A673 (cell line): ENCODE data around the gene TP53I13.

ENCODE experiments used
- EZH2 ChIP-seq: fragments of 200-600 bp; sonication (generic); IDR thresholded peaks from 2 replicates; pipeline ENCODE4 v1.6.1; 2017; ENCODE audit warnings: borderline replicate concordance, low read depth, mild to moderate bottlenecking, mixed read lengths, antibody characterized with exemption, low read length; ENCODE audit not compliant: poor library complexity, severe bottlenecking
- TF ChIP-seq, protein P1 (sequence below): fragments of 300-800, 200-600 bp; sonication (generic); conservative IDR thresholded peaks from 2 replicates; pipeline ENCODE4 v1.5.1; 2017; ENCODE audit warnings: low read depth, mild to moderate bottlenecking, antibody characterized with exemption, low read length, moderate library complexity, mixed read lengths

DNA sequence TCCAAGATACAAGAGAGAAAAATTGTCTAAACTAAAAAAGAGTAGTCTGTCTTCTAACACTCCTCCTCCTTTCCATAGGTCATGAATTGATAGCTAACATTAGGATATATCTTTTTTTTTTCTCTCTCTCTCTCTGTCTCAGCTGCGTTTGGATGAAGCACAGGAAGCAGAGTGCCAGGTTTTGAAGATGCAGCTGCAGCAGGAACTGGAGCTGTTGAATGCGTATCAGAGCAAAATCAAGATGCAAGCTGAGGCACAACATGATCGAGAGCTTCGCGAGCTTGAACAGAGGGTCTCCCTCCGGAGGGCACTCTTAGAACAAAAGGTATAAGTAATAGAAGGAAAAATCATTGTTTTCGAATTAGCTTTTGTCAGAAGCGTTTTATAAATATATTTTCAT lies 34.5 kb upstream of the TP53I13 start:
- TF ChIP-seq, protein P1, sequence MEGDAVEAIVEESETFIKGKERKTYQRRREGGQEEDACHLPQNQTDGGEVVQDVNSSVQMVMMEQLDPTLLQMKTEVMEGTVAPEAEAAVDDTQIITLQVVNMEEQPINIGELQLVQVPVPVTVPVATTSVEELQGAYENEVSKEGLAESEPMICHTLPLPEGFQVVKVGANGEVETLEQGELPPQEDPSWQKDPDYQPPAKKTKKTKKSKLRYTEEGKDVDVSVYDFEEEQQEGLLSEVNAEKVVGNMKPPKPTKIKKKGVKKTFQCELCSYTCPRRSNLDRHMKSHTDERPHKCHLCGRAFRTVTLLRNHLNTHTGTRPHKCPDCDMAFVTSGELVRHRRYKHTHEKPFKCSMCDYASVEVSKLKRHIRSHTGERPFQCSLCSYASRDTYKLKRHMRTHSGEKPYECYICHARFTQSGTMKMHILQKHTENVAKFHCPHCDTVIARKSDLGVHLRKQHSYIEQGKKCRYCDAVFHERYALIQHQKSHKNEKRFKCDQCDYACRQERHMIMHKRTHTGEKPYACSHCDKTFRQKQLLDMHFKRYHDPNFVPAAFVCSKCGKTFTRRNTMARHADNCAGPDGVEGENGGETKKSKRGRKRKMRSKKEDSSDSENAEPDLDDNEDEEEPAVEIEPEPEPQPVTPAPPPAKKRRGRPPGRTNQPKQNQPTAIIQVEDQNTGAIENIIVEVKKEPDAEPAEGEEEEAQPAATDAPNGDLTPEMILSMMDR = no peak
- TF ChIP-seq EZH2 = no peak
